Neural crest cell (in vitro differentiated cells): ENCODE data around the gene RPA3. TPM values are rescaled to one million over a fixed set of nuclear protein-coding genes. Genes with fewer than 3 reads are reported as not detected.
"Not testable (repeated sequence)": the region's sequence is repeated elsewhere in the genome, so short reads cannot be mapped to it uniquely, and the experiment has no call there.

ENCODE experiments used
- DNase-seq: peaks from one replicate; pipeline ENCODE4 v3.0.0; 2021; ENCODE audit warnings: low read depth, mixed read lengths, low spot score
- H3K27ac Mint-ChIP-seq: one replicate; pipeline ENCODE4 v1.8.0; 2021; ENCODE audit warnings: mild to moderate bottlenecking, mixed read lengths; ENCODE audit not compliant: unreplicated experiment
- H3K27me3 Mint-ChIP-seq: 2 replicates; pipeline ENCODE4 v1.8.0; 2021; ENCODE audit warnings: low read depth, mild to moderate bottlenecking, mixed read lengths
- H3K36me3 Mint-ChIP-seq: 2 replicates; pipeline ENCODE4 v1.8.0; 2021; ENCODE audit warnings: low read depth, mild to moderate bottlenecking, mixed read lengths
- H3K4me1 Mint-ChIP-seq: 2 replicates; pipeline ENCODE4 v1.8.0; 2021; ENCODE audit warnings: mixed read lengths
- H3K4me3 Mint-ChIP-seq: one replicate; pipeline ENCODE4 v1.8.0; 2021; ENCODE audit warnings: mild to moderate bottlenecking, mixed read lengths
- H3K9me3 Mint-ChIP-seq: 2 replicates; pipeline ENCODE4 v1.8.0; 2021; ENCODE audit warnings: mixed read lengths
- total RNA-seq: library from RNA; stranded (reverse); gene quantifications from 2 replicates; pipeline ENCODE4 v1.2.1, GENCODE V29; 2021
- TF ChIP-seq, protein P1 (sequence below): fragments of 200-600 bp; sonication (generic); conservative IDR thresholded peaks from 2 replicates; pipeline ENCODE4 v1.5.0; 2021; ENCODE audit warnings: antibody characterized with exemption, mild to moderate bottlenecking

Gene RPA3
- total RNA-seq, 1 donor from 2014 or later = 78.8 TPM

DNA sequence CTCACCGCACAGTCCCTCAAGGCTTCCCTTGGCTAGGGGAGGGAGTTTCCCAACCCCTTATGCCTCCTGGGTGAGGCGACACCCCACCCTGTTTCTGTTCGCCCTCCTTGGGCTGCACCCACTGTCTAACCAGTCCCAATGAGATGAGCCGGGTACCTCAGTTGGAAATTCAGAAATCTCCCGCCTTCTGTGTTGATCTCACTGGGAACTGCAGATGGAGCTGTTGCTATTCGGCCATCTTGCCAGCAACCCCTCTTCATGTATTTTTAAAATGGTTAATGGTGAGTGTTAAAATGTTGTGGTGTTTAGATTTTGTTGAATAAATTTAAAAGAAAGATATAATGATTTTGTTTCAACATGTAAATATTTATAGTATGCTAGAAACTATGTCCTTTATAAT, 55.9 kb downstream of the RPA3 start:
- Mint-ChIP-seq H3K36me3 (peaks cover 27% of the 10 kb centered on the region), H3K4me3 (no peak overlapping the region), H3K9me3 (peaks cover 8% of the 10 kb centered on the region), H3K4me1 (peaks cover 13% of the 10 kb centered on the region), H3K27me3 (no peaks in the 10 kb centered on the region), H3K27ac (no peak overlapping the region)
- TF ChIP-seq, protein P1, sequence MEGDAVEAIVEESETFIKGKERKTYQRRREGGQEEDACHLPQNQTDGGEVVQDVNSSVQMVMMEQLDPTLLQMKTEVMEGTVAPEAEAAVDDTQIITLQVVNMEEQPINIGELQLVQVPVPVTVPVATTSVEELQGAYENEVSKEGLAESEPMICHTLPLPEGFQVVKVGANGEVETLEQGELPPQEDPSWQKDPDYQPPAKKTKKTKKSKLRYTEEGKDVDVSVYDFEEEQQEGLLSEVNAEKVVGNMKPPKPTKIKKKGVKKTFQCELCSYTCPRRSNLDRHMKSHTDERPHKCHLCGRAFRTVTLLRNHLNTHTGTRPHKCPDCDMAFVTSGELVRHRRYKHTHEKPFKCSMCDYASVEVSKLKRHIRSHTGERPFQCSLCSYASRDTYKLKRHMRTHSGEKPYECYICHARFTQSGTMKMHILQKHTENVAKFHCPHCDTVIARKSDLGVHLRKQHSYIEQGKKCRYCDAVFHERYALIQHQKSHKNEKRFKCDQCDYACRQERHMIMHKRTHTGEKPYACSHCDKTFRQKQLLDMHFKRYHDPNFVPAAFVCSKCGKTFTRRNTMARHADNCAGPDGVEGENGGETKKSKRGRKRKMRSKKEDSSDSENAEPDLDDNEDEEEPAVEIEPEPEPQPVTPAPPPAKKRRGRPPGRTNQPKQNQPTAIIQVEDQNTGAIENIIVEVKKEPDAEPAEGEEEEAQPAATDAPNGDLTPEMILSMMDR = peak; percentile 49
- no peak for DNase-seq

DNA sequence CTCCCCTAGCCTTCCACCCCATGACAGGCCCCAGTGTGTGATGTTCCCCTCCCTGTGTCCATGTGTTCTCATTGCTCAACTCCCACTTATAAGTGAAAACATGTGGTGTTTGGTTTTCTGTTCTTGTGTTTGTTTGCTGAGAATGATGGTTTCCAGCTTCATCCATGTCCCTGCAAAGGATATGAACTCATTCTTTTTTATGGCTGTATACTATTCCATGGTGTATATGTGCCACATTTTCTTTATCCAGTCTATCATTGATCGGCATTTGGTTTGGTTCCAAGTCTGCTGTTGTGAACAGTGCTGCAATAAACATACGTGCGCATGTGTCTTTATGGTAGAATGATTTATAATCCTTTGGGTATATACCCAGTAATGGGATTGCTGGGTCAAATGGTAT, 61.9 kb downstream of the RPA3 start:
- not testable (repeated sequence) for H3K4me1 Mint-ChIP-seq, H3K27ac Mint-ChIP-seq, H3K4me3 Mint-ChIP-seq, H3K27me3 Mint-ChIP-seq, DNase-seq, H3K9me3 Mint-ChIP-seq
- peaks cover 36% of the 10 kb centered on the region for H3K36me3 Mint-ChIP-seq

DNA sequence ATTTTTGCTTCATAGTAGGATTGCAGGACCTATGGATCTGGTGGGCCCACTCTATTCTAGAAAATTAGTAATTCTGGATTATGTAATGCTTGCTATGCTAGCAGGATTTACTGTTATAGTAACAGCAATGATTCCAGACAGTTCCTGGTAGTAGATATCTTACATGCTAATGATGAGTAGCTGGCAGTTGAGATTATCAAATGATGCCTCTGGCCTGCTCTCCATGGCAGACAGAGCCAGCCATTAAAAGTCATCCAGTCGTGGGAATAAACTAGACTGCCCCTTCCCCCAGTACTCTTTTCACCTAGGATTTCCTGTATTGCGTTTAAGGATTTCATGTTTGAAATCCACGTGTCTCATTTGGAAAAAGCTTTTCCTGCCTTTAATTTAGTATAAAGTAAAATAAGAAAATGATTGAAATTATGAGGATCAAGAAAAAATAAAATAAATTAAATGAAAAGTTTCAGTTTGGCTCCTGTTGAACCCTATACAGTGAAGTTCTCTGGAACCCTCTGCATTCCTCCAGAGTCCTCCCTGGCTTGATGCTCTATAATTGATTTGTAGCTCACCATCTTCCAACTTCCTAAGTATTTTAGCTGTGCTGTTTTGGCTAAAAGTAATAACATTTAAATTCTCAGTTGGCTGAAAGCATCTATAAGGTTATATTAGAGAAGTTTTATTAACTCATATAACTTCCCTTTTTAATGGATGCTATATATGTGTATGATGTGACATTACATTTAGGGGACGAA, 63.3 kb downstream of the RPA3 start:
- H3K4me3 Mint-ChIP-seq = no peak overlapping the region
- DNase-seq = no peak
- no peak overlapping the region for H3K27ac Mint-ChIP-seq
- peaks cover 10% of the 10 kb centered on the region for H3K9me3 Mint-ChIP-seq
- no peaks in the 10 kb centered on the region for H3K27me3 Mint-ChIP-seq
- peaks cover 28% of the 10 kb centered on the region for H3K36me3 Mint-ChIP-seq
- H3K4me1 Mint-ChIP-seq = peaks cover 9% of the 10 kb centered on the region
- TF ChIP-seq, protein P1 = no peak

DNA sequence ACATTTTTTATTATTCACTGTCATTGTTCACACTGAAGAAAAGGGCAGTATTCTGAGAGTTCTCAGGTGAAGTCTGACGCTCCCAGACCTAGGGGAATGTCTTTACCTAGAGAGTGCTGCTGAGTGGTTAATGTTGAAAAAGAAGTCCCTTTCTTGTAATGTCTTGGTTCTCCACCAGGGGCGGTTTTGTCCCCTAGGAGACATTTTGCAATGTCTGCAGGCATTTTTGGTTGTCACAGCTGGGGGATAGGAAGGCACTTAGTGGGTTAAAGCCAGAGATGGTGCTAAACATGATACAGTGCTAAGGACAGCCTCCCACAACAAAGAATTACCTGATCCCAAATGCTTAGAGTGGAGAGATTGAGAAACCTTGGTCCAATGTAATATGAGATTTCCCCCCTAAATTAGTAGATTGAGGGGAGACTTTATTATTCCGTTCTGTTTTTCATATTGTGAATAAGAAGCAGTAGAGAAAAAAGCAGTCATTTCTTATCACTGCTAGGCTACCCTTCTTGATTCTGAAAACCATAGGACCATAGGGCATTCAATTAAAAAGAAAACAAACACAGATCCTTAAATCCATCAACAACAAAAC, 64.7 kb downstream of the RPA3 start:
- Mint-ChIP-seq H3K27me3 (no peaks in the 10 kb centered on the region), H3K27ac (no peak overlapping the region), H3K36me3 (peaks cover 17% of the 10 kb centered on the region), H3K4me1 (peaks cover 9% of the 10 kb centered on the region), H3K9me3 (peaks cover 2% of the 10 kb centered on the region), H3K4me3 (no peak overlapping the region)
- TF ChIP-seq, protein P1 = peak; percentile 67
- peak; percentile 35 for DNase-seq

DNA sequence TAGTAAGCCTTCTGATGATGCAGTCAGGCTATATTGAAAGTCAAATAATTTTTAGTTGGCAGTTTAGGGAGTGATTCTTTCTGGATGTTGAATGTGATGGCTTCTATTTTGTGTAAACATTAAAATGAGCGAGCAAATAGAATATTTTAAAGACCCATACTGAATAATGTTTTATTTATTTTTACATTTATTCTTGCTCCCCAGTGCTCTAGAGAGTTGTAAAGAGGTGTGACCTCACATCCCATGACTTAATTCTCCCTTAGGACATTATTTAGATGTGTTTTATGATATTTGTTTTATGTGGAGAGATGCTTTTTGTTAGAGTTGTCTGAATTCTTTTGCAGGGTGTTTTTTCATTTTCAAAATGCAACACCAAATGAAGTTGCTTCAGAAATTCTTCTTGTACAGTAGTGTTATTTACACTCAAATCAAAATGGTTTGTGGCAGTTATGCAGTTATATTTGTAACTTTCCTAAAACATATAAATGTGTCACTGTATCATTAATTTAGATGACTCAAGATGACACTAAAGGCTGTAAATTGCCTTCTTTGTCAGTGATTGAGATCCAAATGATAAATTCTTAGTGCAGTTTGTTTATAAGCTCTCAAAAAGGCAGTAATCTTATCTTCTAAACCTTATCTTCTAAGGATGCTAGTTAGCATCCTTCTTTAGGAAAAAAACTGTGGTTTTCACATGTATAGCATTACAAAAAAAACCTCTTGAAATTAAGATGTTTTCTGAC, 65.4 kb downstream of the RPA3 start:
- peaks cover 9% of the 10 kb centered on the region for H3K4me1 Mint-ChIP-seq
- peaks cover 2% of the 10 kb centered on the region for H3K9me3 Mint-ChIP-seq
- TF ChIP-seq, protein P1 = no peak
- no peak for DNase-seq
- H3K27me3 Mint-ChIP-seq = no peaks in the 10 kb centered on the region
- no peak overlapping the region for H3K27ac Mint-ChIP-seq
- H3K4me3 Mint-ChIP-seq = no peak overlapping the region
- peaks cover 11% of the 10 kb centered on the region for H3K36me3 Mint-ChIP-seq
